ENCODE measurements around the gene BRI3. TPM values are rescaled to one million over a fixed set of nuclear protein-coding genes. Genes with fewer than 3 reads are reported as not detected.

The BRI3 gene
- total RNA-seq, 4 donors from 2014 or later: 39.0 to 51.4 (median 45.5) TPM

GRCh38 chr7:98235901-98236300 is 45.6 kb upstream of the BRI3 start:
- peaks cover 0 to 87% of the 10 kb centered on the region in 2 donors for H3K36me3 ChIP-seq
- H3K4me1 ChIP-seq: no peaks in the 10 kb centered on the region
- no peaks in the 10 kb centered on the region for H3K27me3 ChIP-seq
- no peak overlapping the region for H3K27ac ChIP-seq
- no peak for TF ChIP-seq CTCF (IDR thresholded peaks at IDR 0.05)
- TF ChIP-seq POLR2AphosphoS5 (IDR thresholded peaks at IDR 0.05): no peak
- TF ChIP-seq POLR2A (IDR thresholded peaks at IDR 0.05): no peak
- no peaks in the 10 kb centered on the region for H3K9me3 ChIP-seq
- H3K4me3 ChIP-seq: no peak overlapping the region
- no peak for ATAC-seq
- 92 to 97% methylated on average over 4 to 5 of the region's 11 CpGs for WGBS, 2 donors (ENCODE audit: low coverage in 1 of 2)

- Histone ChIP-seq H3K4me1 (no peaks in the 10 kb centered on the region), H3K4me3 (no peak overlapping the region), H3K36me3 (peaks cover 0 to 88% of the 10 kb centered on the region in 2 donors), H3K9me3 (no peaks in the 10 kb centered on the region), H3K27ac (no peak overlapping the region), H3K27me3 (no peaks in the 10 kb centered on the region)
- 100% methylated on average over 1 of the region's 25 CpGs; no CpG with 5 or more reads in 1 of the 2 donors for WGBS, 2 donors (ENCODE audit: low coverage in 1 of 2)
- ATAC-seq: no peak
- no peak for TF ChIP-seq EP300 (IDR thresholded peaks at IDR 0.05)
- no peak for TF ChIP-seq POLR2AphosphoS5 (IDR thresholded peaks at IDR 0.05)
- no peak for TF ChIP-seq POLR2A (IDR thresholded peaks at IDR 0.05)
- no peak for TF ChIP-seq CTCF (IDR thresholded peaks at IDR 0.05)
These were observed 44.9 kb upstream of the BRI3 start for GRCh38 chr7:98236355-98237185.

DNA sequence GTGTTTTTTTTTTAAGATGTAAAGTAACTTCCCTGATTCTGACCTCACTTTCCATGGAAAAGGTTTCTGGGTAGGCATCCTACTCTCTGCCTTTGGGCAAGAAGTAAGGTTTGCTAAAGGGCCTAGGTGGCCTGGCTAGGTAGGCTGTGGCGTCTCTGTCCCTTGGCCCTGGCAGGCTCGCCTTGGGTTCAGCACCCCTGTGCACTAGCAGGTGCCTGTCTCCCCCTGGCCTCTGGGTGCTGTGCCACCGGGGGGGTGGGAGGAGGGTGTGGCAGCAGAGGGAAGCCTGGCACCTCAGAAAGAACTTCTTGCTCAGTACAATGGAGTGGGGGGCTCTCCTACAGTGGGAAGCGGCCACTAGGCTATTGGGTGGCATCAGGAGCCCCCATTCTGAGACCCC is 43.4 kb upstream of the BRI3 start:
- ATAC-seq: no peak
- no CpG with 5 or more reads among the region's 4 CpGs for WGBS, 2 donors (ENCODE audit: low coverage in 1 of 2)

DNA sequence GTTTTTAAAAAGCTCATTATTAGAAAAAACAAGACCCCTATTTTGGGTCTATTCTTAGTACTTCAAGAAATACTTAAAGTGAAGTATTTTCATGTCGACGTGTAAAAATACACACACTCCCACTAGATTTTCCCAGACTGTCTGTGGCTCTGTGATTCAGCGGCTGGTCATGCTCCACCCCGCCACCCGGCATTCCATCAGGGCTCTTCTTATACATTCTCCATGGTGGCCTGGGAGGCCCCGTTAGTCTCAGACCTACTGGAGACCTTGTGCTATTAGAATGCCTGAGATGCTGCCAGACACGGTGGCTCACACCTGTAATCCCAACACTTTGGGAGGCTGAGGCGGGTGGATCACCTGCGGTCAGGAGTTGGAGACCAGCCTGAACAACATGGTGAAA is 42.5 kb upstream of the BRI3 start:
- WGBS, 2 donors (ENCODE audit: low coverage in 1 of 2): 86 to 97% methylated on average over 5 to 6 of the region's 9 CpGs
- H3K4me1 ChIP-seq: no peaks in the 10 kb centered on the region
- H3K27ac ChIP-seq: no peak overlapping the region
- no peaks in the 10 kb centered on the region for H3K9me3 ChIP-seq
- H3K36me3 ChIP-seq: peaks cover 0 to 81% of the 10 kb centered on the region in 2 donors
- no peaks in the 10 kb centered on the region for H3K27me3 ChIP-seq
- TF ChIP-seq POLR2AphosphoS5 (IDR thresholded peaks at IDR 0.05): no peak
- no peak overlapping the region for H3K4me3 ChIP-seq
- no peak for ATAC-seq

More for the DNA sequence above, 43.4 kb upstream of the BRI3 start:
- H3K36me3 ChIP-seq: peaks cover 0 to 81% of the 10 kb centered on the region in 2 donors
- no peaks in the 10 kb centered on the region for H3K9me3 ChIP-seq
- H3K27ac ChIP-seq: no peak overlapping the region
- TF ChIP-seq CTCF (IDR thresholded peaks at IDR 0.05) (no peak), POLR2AphosphoS5 (IDR thresholded peaks at IDR 0.05) (no peak), POLR2A (IDR thresholded peaks at IDR 0.05) (no peak), EP300 (IDR thresholded peaks at IDR 0.05) (no peak)
- no peaks in the 10 kb centered on the region for H3K4me1 ChIP-seq
- no peaks in the 10 kb centered on the region for H3K27me3 ChIP-seq
- H3K4me3 ChIP-seq: no peak overlapping the region

GRCh38 chr7:98240961-98241673 is 40.4 kb upstream of the BRI3 start:
- Histone ChIP-seq H3K27ac (no peak overlapping the region), H3K9me3 (no peaks in the 10 kb centered on the region), H3K4me1 (peaks cover 0 to 4% (median 0%) of the 10 kb centered on the region in 3 donors), H3K36me3 (peaks cover 0 to 93% of the 10 kb centered on the region in 2 donors), H3K27me3 (no peaks in the 10 kb centered on the region), H3K4me3 (no peak overlapping the region)
- no peak for TF ChIP-seq POLR2AphosphoS5 (IDR thresholded peaks at IDR 0.05)
- TF ChIP-seq EP300 (IDR thresholded peaks at IDR 0.05): no peak
- peak in 2 of 4 experiments; percentile 38 to 57 for TF ChIP-seq CTCF (IDR thresholded peaks at IDR 0.05)
- no peak for TF ChIP-seq POLR2A (IDR thresholded peaks at IDR 0.05)
- ATAC-seq: no peak
- 46 to 70% methylated on average over 3 to 7 of the region's 19 CpGs for WGBS, 2 donors (ENCODE audit: low coverage in 1 of 2)
